Liver (tissue), 9 donors: ENCODE results near the gene ITGB4. TPM values are rescaled to one million over a fixed set of nuclear protein-coding genes. Genes with fewer than 3 reads are reported as not detected.

Experiments
- DNase-seq: peaks from one replicate; pipeline ENCODE4 v3.0.0-alpha.2; 2017; ENCODE audit warnings: low spot score
- H3K27ac ChIP-seq, 2 donors: one replicate each; pipeline ENCODE4 v1.7.0; 2013; ENCODE audit warnings: inconsistent platforms in 2 of 2, low read length in 2 of 2, control low read depth in 1 of 2, low read depth in 1 of 2, mild to moderate bottlenecking in 1 of 2
- H3K27me3 ChIP-seq, 4 donors: one replicate each; pipeline versions ENCODE4 v1.6.1 to v1.7.0; 2013; ENCODE audit warnings: low read length in 3 of 4, inconsistent platforms in 1 of 4, mild to moderate bottlenecking in 1 of 4, moderate library complexity in 1 of 4; ENCODE audit not compliant: control insufficient read depth in 4 of 4, insufficient read depth in 4 of 4
- H3K36me3 ChIP-seq, 4 donors: one replicate each; pipeline versions ENCODE4 v1.6.1 to v1.7.0; 2013; ENCODE audit warnings: low read length in 3 of 4, mild to moderate bottlenecking in 3 of 4, low read depth in 1 of 4, moderate library complexity in 1 of 4; ENCODE audit not compliant: control insufficient read depth in 4 of 4, insufficient read depth in 3 of 4
- H3K4me1 ChIP-seq, 4 donors: one replicate each; pipeline versions ENCODE4 v1.6.1 to v1.7.0; 2013; ENCODE audit warnings: low read length in 3 of 4, mild to moderate bottlenecking in 3 of 4, moderate library complexity in 1 of 4; ENCODE audit not compliant: control insufficient read depth in 4 of 4, insufficient read depth in 4 of 4
- H3K4me3 ChIP-seq, 3 donors: one replicate each; pipeline versions ENCODE4 v1.6.1 to v1.7.0; 2013; ENCODE audit warnings: low read length in 3 of 3, control low read depth in 1 of 3, low read depth in 1 of 3, mild to moderate bottlenecking in 1 of 3
- H3K9ac ChIP-seq, 2 donors: one replicate each; pipeline ENCODE4 v1.7.0; 2013; ENCODE audit warnings: low read length in 2 of 2, mild to moderate bottlenecking in 2 of 2, moderate library complexity in 2 of 2, control low read depth in 1 of 2, low read depth in 1 of 2
- H3K9me3 ChIP-seq, 4 donors: one replicate each; pipeline versions ENCODE4 v1.6.1 to v1.7.0; 2013; ENCODE audit warnings: low read length in 3 of 4; ENCODE audit not compliant: control insufficient read depth in 4 of 4
- EGR1 ChIP-seq, 2 donors: IDR thresholded peaks; 2 replicates each; pipeline ENCODE4 v1.6.1; 2016 to 2018; ENCODE audit warnings: antibody characterized with exemption in 2 of 2, low read depth in 2 of 2
- FOXA1 ChIP-seq: IDR thresholded peaks from 2 replicates; pipeline ENCODE4 v1.6.1; 2016; ENCODE audit warnings: antibody characterized with exemption
- FOXA2 ChIP-seq: IDR thresholded peaks from 2 replicates; pipeline ENCODE4 v1.6.1; 2016; ENCODE audit warnings: antibody characterized with exemption
- GABPA ChIP-seq, 2 donors: IDR thresholded peaks in 1 of 2; conservative IDR thresholded peaks in 1 of 2; 2 replicates each; pipeline ENCODE4 v1.6.1; 2016; ENCODE audit warnings: antibody characterized with exemption in 2 of 2, mild to moderate bottlenecking in 1 of 2, moderate library complexity in 1 of 2
- JUND ChIP-seq, 2 donors: IDR thresholded peaks; 2 replicates each; pipeline ENCODE4 v1.6.1; 2016; ENCODE audit warnings: antibody characterized with exemption in 2 of 2
- NR2F2 ChIP-seq: IDR thresholded peaks from 2 replicates; pipeline ENCODE4 v1.6.1; 2016; ENCODE audit warnings: antibody characterized with exemption
- RXRA ChIP-seq, 2 donors: IDR thresholded peaks; 2 replicates each; pipeline ENCODE4 v1.6.1; 2017 to 2018; ENCODE audit warnings: antibody characterized with exemption in 2 of 2, mild to moderate bottlenecking in 1 of 2
- SP1 ChIP-seq: IDR thresholded peaks from 2 replicates; pipeline ENCODE4 v1.6.1; 2018; ENCODE audit warnings: antibody characterized with exemption, mild to moderate bottlenecking
- TAF1 ChIP-seq: conservative IDR thresholded peaks from 2 replicates; pipeline ENCODE4 v1.6.1; 2016; ENCODE audit warnings: antibody characterized with exemption, mild to moderate bottlenecking
- WGBS: extraction: QIAGEN DNeasy Blood & Tissue Kit; methylation state at CpG from one replicate; pipeline ENCODE4 v1.1.7; 2013; 5-methylcytosine and 5-hydroxymethylcytosine counted together
- polyA plus RNA-seq, 2 donors: library from polyadenylated mRNA; stranded (reverse) in 1 of 2; unstranded in 1 of 2; fragments of 200-250 nt in 1 of 2; fragments of >200 nt in 1 of 2; fragmentation: Nextera tagmentation in 1 of 2; extraction: Ambion mirVana in 1 of 2; gene quantifications; one replicate each; pipeline versions ENCODE4 v1.2.1 to v1.2.3, GENCODE V29; 2013 to 2015
- total RNA-seq, 2 donors: library from RNA; depleted of rRNA; stranded (reverse); fragments of >200 nt; gene quantifications; one replicate each; pipeline ENCODE4 v1.2.3, GENCODE V29; 2014
- TF ChIP-seq, protein P1 (sequence below): fragments of 150-350 bp; IDR thresholded peaks from 2 replicates; pipeline ENCODE4 v1.5.1; 2017; ENCODE audit warnings: improper control_type of control experiment, low read depth, low read length; ENCODE audit not compliant: missing input control
- TF ChIP-seq, protein P2 (sequence below): IDR thresholded peaks from 2 replicates; pipeline ENCODE4 v1.6.1; 2016; ENCODE audit warnings: antibody characterized with exemption, mild to moderate bottlenecking
- TF ChIP-seq, protein P3 (sequence below): IDR thresholded peaks from 2 replicates; pipeline ENCODE4 v1.6.1; 2016; ENCODE audit warnings: antibody characterized with exemption
- donor health status: healthy.
- donor health status: healthy.
- donor health status: healthy.
- donor health status: healthy.
- donor health status: healthy.

The ITGB4 gene
- total and polyA plus RNA-seq, 4 donors = 0.42 to 1.4 (median 1.3) TPM

DNA sequence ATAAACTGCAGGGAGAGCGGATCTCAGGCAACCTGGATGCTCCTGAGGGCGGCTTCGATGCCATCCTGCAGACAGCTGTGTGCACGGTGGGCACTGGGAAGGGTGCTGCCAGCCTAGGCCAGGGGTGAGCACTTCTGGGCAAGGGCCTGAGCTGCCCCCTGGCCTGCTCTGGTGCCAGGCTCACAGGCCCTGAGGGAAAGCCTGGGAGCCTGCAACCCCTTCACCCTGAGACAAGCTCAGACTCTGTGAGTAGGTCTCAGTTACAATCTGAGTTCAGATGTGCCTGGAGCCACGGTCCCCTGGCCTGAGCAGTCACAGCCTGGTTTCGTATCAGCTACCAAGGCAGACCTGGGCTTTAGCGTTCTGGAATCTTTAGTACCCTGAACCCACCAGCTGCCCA lies 8.1 kb downstream of the ITGB4 start:
- no peak overlapping the region for H3K4me3 ChIP-seq
- DNase-seq = no peak
- no peak overlapping the region for H3K9ac ChIP-seq
- WGBS = 90% methylated on average over 7 of the region's 7 CpGs
- peaks cover 0 to under 1% (median under 1%) of the 10 kb centered on the region in 4 donors for H3K4me1 ChIP-seq
- H3K27me3 ChIP-seq = no peaks in the 10 kb centered on the region
- TF ChIP-seq, protein P1, sequence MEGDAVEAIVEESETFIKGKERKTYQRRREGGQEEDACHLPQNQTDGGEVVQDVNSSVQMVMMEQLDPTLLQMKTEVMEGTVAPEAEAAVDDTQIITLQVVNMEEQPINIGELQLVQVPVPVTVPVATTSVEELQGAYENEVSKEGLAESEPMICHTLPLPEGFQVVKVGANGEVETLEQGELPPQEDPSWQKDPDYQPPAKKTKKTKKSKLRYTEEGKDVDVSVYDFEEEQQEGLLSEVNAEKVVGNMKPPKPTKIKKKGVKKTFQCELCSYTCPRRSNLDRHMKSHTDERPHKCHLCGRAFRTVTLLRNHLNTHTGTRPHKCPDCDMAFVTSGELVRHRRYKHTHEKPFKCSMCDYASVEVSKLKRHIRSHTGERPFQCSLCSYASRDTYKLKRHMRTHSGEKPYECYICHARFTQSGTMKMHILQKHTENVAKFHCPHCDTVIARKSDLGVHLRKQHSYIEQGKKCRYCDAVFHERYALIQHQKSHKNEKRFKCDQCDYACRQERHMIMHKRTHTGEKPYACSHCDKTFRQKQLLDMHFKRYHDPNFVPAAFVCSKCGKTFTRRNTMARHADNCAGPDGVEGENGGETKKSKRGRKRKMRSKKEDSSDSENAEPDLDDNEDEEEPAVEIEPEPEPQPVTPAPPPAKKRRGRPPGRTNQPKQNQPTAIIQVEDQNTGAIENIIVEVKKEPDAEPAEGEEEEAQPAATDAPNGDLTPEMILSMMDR = no peak
- TF ChIP-seq JUND (IDR thresholded peaks at IDR 0.05) (no peak), SP1 (no peak)
- H3K36me3 ChIP-seq = no peaks in the 10 kb centered on the region
- H3K9me3 ChIP-seq = no peaks in the 10 kb centered on the region
- no peak overlapping the region for H3K27ac ChIP-seq

DNA sequence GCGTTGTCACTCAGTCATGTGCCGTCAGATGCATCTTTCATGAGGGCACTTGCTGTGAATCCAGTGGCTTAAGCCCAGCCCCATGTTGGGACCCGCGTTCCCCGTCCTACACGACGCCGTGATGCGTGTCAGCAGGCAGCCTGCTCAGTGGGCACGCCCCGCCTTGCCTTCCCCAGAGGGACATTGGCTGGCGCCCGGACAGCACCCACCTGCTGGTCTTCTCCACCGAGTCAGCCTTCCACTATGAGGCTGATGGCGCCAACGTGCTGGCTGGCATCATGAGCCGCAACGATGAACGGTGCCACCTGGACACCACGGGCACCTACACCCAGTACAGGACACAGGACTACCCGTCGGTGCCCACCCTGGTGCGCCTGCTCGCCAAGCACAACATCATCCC lies 8.8 kb downstream of the ITGB4 start:
- DNase-seq = no peak
- Histone ChIP-seq H3K27me3 (no peaks in the 10 kb centered on the region), H3K9ac (no peak overlapping the region), H3K9me3 (no peaks in the 10 kb centered on the region), H3K36me3 (no peaks in the 10 kb centered on the region), H3K27ac (no peak overlapping the region), H3K4me1 (peaks cover 0 to 7% (median 3%) of the 10 kb centered on the region in 4 donors), H3K4me3 (no peak overlapping the region)
- WGBS = 92% methylated on average over 24 of the region's 24 CpGs
- TF ChIP-seq NR2F2 = no peak
- no peak for TF ChIP-seq EGR1 (IDR thresholded peaks at IDR 0.05; ENCODE audit: low read depth in 2 of 2)
- no peak for TF ChIP-seq JUND (IDR thresholded peaks at IDR 0.05)
- TF ChIP-seq RXRA (IDR thresholded peaks at IDR 0.05) = no peak
- TF ChIP-seq TAF1 = no peak

DNA sequence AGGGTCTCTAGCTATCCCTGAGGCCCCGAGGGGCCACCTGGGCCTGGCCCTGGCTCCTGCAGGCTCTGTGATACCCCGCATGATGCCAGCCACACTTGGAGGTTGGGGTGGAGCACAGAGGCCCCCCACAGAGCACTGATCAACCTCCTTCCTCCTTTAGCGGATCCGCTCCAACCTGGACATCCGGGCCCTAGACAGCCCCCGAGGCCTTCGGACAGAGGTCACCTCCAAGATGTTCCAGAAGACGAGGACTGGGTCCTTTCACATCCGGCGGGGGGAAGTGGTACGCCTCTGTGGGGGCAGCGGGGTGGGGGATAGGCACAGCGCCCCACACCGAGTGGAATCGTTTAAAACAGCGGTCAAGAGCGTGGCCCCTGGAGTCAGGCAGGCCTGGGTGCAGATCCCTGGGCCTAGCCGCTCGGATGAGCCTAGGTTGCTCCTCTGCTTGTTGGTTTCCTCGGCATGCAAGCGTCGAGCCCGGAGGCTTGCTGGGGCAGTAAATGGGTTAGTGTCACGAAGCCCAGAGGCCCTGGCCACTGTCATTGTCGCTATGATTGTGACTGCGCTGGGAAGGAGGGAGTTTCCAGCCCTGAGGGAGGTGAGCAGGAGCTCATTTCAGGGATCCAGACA lies 9.9 kb downstream of the ITGB4 start:
- H3K36me3 ChIP-seq = no peaks in the 10 kb centered on the region
- WGBS = 91% methylated on average over 26 of the region's 26 CpGs
- H3K9ac ChIP-seq = no peak overlapping the region
- TF ChIP-seq JUND (IDR thresholded peaks at IDR 0.05) (no peak), RXRA (IDR thresholded peaks at IDR 0.05) (no peak), GABPA (IDR thresholded peaks at IDR 0.05 in 1 of 2, conservative IDR thresholded peaks at IDR 0.05 in 1 of 2) (no peak), FOXA2 (no peak), FOXA1 (no peak), SP1 (no peak)
- TF ChIP-seq, protein P2, sequence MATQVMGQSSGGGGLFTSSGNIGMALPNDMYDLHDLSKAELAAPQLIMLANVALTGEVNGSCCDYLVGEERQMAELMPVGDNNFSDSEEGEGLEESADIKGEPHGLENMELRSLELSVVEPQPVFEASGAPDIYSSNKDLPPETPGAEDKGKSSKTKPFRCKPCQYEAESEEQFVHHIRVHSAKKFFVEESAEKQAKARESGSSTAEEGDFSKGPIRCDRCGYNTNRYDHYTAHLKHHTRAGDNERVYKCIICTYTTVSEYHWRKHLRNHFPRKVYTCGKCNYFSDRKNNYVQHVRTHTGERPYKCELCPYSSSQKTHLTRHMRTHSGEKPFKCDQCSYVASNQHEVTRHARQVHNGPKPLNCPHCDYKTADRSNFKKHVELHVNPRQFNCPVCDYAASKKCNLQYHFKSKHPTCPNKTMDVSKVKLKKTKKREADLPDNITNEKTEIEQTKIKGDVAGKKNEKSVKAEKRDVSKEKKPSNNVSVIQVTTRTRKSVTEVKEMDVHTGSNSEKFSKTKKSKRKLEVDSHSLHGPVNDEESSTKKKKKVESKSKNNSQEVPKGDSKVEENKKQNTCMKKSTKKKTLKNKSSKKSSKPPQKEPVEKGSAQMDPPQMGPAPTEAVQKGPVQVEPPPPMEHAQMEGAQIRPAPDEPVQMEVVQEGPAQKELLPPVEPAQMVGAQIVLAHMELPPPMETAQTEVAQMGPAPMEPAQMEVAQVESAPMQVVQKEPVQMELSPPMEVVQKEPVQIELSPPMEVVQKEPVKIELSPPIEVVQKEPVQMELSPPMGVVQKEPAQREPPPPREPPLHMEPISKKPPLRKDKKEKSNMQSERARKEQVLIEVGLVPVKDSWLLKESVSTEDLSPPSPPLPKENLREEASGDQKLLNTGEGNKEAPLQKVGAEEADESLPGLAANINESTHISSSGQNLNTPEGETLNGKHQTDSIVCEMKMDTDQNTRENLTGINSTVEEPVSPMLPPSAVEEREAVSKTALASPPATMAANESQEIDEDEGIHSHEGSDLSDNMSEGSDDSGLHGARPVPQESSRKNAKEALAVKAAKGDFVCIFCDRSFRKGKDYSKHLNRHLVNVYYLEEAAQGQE = no peak
- TF ChIP-seq, protein P3, sequence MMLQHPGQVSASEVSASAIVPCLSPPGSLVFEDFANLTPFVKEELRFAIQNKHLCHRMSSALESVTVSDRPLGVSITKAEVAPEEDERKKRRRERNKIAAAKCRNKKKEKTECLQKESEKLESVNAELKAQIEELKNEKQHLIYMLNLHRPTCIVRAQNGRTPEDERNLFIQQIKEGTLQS = no peak
- no peak overlapping the region for H3K4me3 ChIP-seq
- DNase-seq = no peak
- no peak overlapping the region for H3K27ac ChIP-seq
- no peaks in the 10 kb centered on the region for H3K9me3 ChIP-seq
- H3K4me1 ChIP-seq = peaks cover 0 to 7% (median 3%) of the 10 kb centered on the region in 4 donors
- no peaks in the 10 kb centered on the region for H3K27me3 ChIP-seq
